Measurements from ENCODE around the gene SMPDL3A. TPM values are rescaled to one million over a fixed set of nuclear protein-coding genes. Genes with fewer than 3 reads are reported as not detected.

Gene SMPDL3A
- total and polyA plus RNA-seq, 2 donors (not counting 1 experiment from before 2014, with no cell fraction given): 19.8 to 30.5 TPM

- Histone ChIP-seq H3K9ac (ENCODE audit: insufficient read depth, low read length) (no peak overlapping the region), H4K20me1 (ENCODE audit: control insufficient read depth, extremely low read depth, insufficient read depth, low read length) (no peaks in the 10 kb centered on the region), H3K36me3 (ENCODE audit: control insufficient read depth, insufficient read depth, low read length) (no peaks in the 10 kb centered on the region), H3K79me2 (ENCODE audit: control insufficient read depth, insufficient read depth, low read length) (no peaks in the 10 kb centered on the region), H3K9me3 (ENCODE audit: control insufficient read depth, insufficient read depth, low read depth, low read length) (no peaks in the 10 kb centered on the region), H3K4me3 (replicated peaks in 1 of 4; ENCODE audit: control extremely low read depth in 1 of 4, insufficient read depth in 1 of 4, low read depth in 3 of 4, low read length in 4 of 4) (no peak overlapping the region), H3K4me2 (ENCODE audit: extremely low read depth, insufficient read depth, low read length) (peak overlapping the region; percentile 8), H2AFZ (ENCODE audit: low read length) (no peak overlapping the region), H3K27ac (ENCODE audit: insufficient read depth, low read length) (no peak overlapping the region), H3K4me1 (ENCODE audit: control insufficient read depth, extremely low read depth, insufficient read depth, low read length) (no peaks in the 10 kb centered on the region), H3K27me3 (ENCODE audit: control insufficient read depth, insufficient read depth, low read length) (no peaks in the 10 kb centered on the region)
- peak in 1 of 2 donors; percentile 66 for DNase-seq (ENCODE audit: low read depth in 2 of 2)
- TF ChIP-seq EZH2 (IDR thresholded peaks at IDR 0.05; ENCODE audit: low read length, missing control alignments): no peak
- TF ChIP-seq CTCF (conservative IDR thresholded peaks at IDR 0.05 in 1 of 2, IDR thresholded peaks at IDR 0.05 in 1 of 2; ENCODE audit: low read depth in 1 of 2, low read length in 2 of 2): no peak
These were observed 16.0 kb downstream of the SMPDL3A start for GRCh38 chr6:122804962-122805485.

- Histone ChIP-seq H3K27ac (ENCODE audit: insufficient read depth, low read length) (no peak overlapping the region), H3K79me2 (ENCODE audit: control insufficient read depth, insufficient read depth, low read length) (no peaks in the 10 kb centered on the region), H3K9me3 (ENCODE audit: control insufficient read depth, insufficient read depth, low read depth, low read length) (no peaks in the 10 kb centered on the region), H3K36me3 (ENCODE audit: control insufficient read depth, insufficient read depth, low read length) (no peaks in the 10 kb centered on the region), H3K4me2 (ENCODE audit: extremely low read depth, insufficient read depth, low read length) (no peak overlapping the region), H3K4me1 (ENCODE audit: control insufficient read depth, extremely low read depth, insufficient read depth, low read length) (no peaks in the 10 kb centered on the region), H3K4me3 (replicated peaks in 1 of 4; ENCODE audit: control extremely low read depth in 1 of 4, insufficient read depth in 1 of 4, low read depth in 3 of 4, low read length in 4 of 4) (no peak overlapping the region), H3K9ac (ENCODE audit: insufficient read depth, low read length) (no peak overlapping the region), H4K20me1 (ENCODE audit: control insufficient read depth, extremely low read depth, insufficient read depth, low read length) (no peaks in the 10 kb centered on the region), H3K27me3 (ENCODE audit: control insufficient read depth, insufficient read depth, low read length) (no peaks in the 10 kb centered on the region), H2AFZ (ENCODE audit: low read length) (no peak overlapping the region)
- DNase-seq (ENCODE audit: low read depth in 2 of 2): peak in 1 of 2 donors; percentile 94
- no peak for TF ChIP-seq EZH2 (IDR thresholded peaks at IDR 0.05; ENCODE audit: low read length, missing control alignments)
- TF ChIP-seq CTCF (conservative IDR thresholded peaks at IDR 0.05 in 1 of 2, IDR thresholded peaks at IDR 0.05 in 1 of 2; ENCODE audit: low read depth in 1 of 2, low read length in 2 of 2): no peak
These were observed 17.2 kb downstream of the SMPDL3A start for GRCh38 chr6:122806291-122806690.

GRCh38 chr6:122808121-122808885, 19.2 kb downstream of the SMPDL3A start:
- no peaks in the 10 kb centered on the region for H3K4me1 ChIP-seq (ENCODE audit: control insufficient read depth, extremely low read depth, insufficient read depth, low read length)
- no peaks in the 10 kb centered on the region for H3K79me2 ChIP-seq (ENCODE audit: control insufficient read depth, insufficient read depth, low read length)
- no peaks in the 10 kb centered on the region for H3K9me3 ChIP-seq (ENCODE audit: control insufficient read depth, insufficient read depth, low read depth, low read length)
- no peaks in the 10 kb centered on the region for H4K20me1 ChIP-seq (ENCODE audit: control insufficient read depth, extremely low read depth, insufficient read depth, low read length)
- no peak overlapping the region for H3K4me3 ChIP-seq (replicated peaks in 1 of 4; ENCODE audit: control extremely low read depth in 1 of 4, insufficient read depth in 1 of 4, low read depth in 3 of 4, low read length in 4 of 4)
- no peak overlapping the region for H3K9ac ChIP-seq (ENCODE audit: insufficient read depth, low read length)
- DNase-seq (ENCODE audit: low read depth in 2 of 2): no peak
- H3K27ac ChIP-seq (ENCODE audit: insufficient read depth, low read length): no peak overlapping the region
- H3K27me3 ChIP-seq (ENCODE audit: control insufficient read depth, insufficient read depth, low read length): no peaks in the 10 kb centered on the region
- H3K36me3 ChIP-seq (ENCODE audit: control insufficient read depth, insufficient read depth, low read length): no peaks in the 10 kb centered on the region
- no peak overlapping the region for H3K4me2 ChIP-seq (ENCODE audit: extremely low read depth, insufficient read depth, low read length)
- no peak overlapping the region for H2AFZ ChIP-seq (ENCODE audit: low read length)
- no peak for TF ChIP-seq EZH2 (IDR thresholded peaks at IDR 0.05; ENCODE audit: low read length, missing control alignments)
- no peak for TF ChIP-seq CTCF (conservative IDR thresholded peaks at IDR 0.05 in 1 of 2, IDR thresholded peaks at IDR 0.05 in 1 of 2; ENCODE audit: low read depth in 1 of 2, low read length in 2 of 2)
